GM19239 (cell line): ENCODE data around the gene FOSB.
"Not testable (repeated sequence)": the region's sequence is repeated elsewhere in the genome, so short reads cannot be mapped to it uniquely, and the experiment has no call there.

Source experiments
- DNase-seq: peaks from one replicate; pipeline ENCODE4 v3.0.0; 2011; ENCODE audit warnings: low spot score; ENCODE audit not compliant: insufficient read length
- FAIRE-seq: peaks from 2 replicates; lab custom pipeline; 2011; peaks lifted over from hg19 to GRCh38; lab: Jason Lieb, UNC

The FOSB gene

GRCh38 chr19:45467456-45468158 is at the start of gene FOSB:
Gene FOSB, plus strand, starts transcription at chr19:45467996. Its CDS starts 591 bp downstream, at chr19:45468587.
- DNase-seq, result no peak
- FAIRE-seq, result peak; percentile 89

- FAIRE-seq, result peak; percentile 72
- DNase-seq, result no peak
Observed at GRCh38 chr19:45418802-45419201, 49.0 kb upstream of the FOSB start.

GRCh38 chr19:45419396-45419795 is 48.4 kb upstream of the FOSB start:
- peak; percentile 82 for DNase-seq
- peak; percentile 96 for FAIRE-seq

GRCh38 chr19:45419895-45420294 is 47.9 kb upstream of the FOSB start:
- no peak for DNase-seq
- FAIRE-seq, result no peak

GRCh38 chr19:45420356-45420755 is 47.4 kb upstream of the FOSB start:
- DNase-seq (no peak), FAIRE-seq (no peak)

- FAIRE-seq, result no peak
- no peak for DNase-seq
Observed at GRCh38 chr19:45420871-45421270, 46.9 kb upstream of the FOSB start.

GRCh38 chr19:45421947-45422498 is 45.8 kb upstream of the FOSB start:
- no peak for DNase-seq
- FAIRE-seq, result no peak

- FAIRE-seq, result no peak
- DNase-seq, result no peak
Observed at GRCh38 chr19:45423033-45423588, 44.7 kb upstream of the FOSB start.

GRCh38 chr19:45423589-45424190 is 44.1 kb upstream of the FOSB start, which contains the start of gene ERCC1:
Gene ERCC1, minus strand, starts transcription at chr19:45423917. Its CDS starts 543 bp downstream, at chr19:45423374.
- peak; percentile 97 for FAIRE-seq

GRCh38 chr19:45424191-45425058 is 43.4 kb upstream of the FOSB start:
- FAIRE-seq (no peak), DNase-seq (no peak)

More at GRCh38 chr19:45423589-45424190, 44.1 kb upstream of the FOSB start, which contains the start of gene ERCC1:
- DNase-seq, result peak; percentile 91

GRCh38 chr19:45428384-45429231 is 39.2 kb upstream of the FOSB start:
- DNase-seq, result no peak
- no peak for FAIRE-seq

- DNase-seq, FAIRE-seq: not testable (repeated sequence)
Observed at GRCh38 chr19:45429896-45430295, 37.9 kb upstream of the FOSB start.

- not testable (repeated sequence) for FAIRE-seq, DNase-seq
Observed at GRCh38 chr19:45431008-45431407, 36.8 kb upstream of the FOSB start.

GRCh38 chr19:45432543-45432942 is 35.3 kb upstream of the FOSB start:
- DNase-seq, FAIRE-seq: not testable (repeated sequence)

- FAIRE-seq, result no peak
- no peak for DNase-seq
Observed at GRCh38 chr19:45437328-45437727, 30.5 kb upstream of the FOSB start.

- no peak for DNase-seq
- no peak for FAIRE-seq
Observed at GRCh38 chr19:45439190-45439568, 28.6 kb upstream of the FOSB start.

- FAIRE-seq, result peak; percentile 87
- peak; percentile 83 for DNase-seq
Observed at GRCh38 chr19:45439569-45440258, 28.1 kb upstream of the FOSB start.

GRCh38 chr19:45440259-45440638 is 27.5 kb upstream of the FOSB start:
- FAIRE-seq (no peak), DNase-seq (no peak)
